Type B pancreatic cell (in vitro differentiated cells): ENCODE measurements around the gene CCL2. TPM values are rescaled to one million over a fixed set of nuclear protein-coding genes. Genes with fewer than 3 reads are reported as not detected.

ENCODE experiments used
- DNase-seq: peaks from one replicate; pipeline ENCODE4 v3.0.0; 2021; ENCODE audit warnings: mixed read lengths; ENCODE audit not compliant: unreplicated experiment; ENCODE audit errors: extremely low spot score
- H3K27ac Mint-ChIP-seq: 2 replicates; pipeline ENCODE4 v1.8.0; 2021; ENCODE audit warnings: mild to moderate bottlenecking, mixed read lengths
- H3K27me3 Mint-ChIP-seq: 2 replicates; pipeline ENCODE4 v1.8.0; 2021; ENCODE audit warnings: mixed read lengths
- H3K36me3 Mint-ChIP-seq: 2 replicates; pipeline ENCODE4 v1.8.0; 2021; ENCODE audit warnings: mixed read lengths
- H3K4me1 Mint-ChIP-seq: one replicate; pipeline ENCODE4 v1.8.0; 2021; ENCODE audit warnings: mixed read lengths; ENCODE audit not compliant: unreplicated experiment
- H3K4me3 Mint-ChIP-seq: 2 replicates; pipeline ENCODE4 v1.8.0; 2021; ENCODE audit warnings: mild to moderate bottlenecking, mixed read lengths
- H3K9me3 Mint-ChIP-seq: 2 replicates; pipeline ENCODE4 v1.8.0; 2021; ENCODE audit warnings: mixed read lengths
- CTCF ChIP-seq: fragments of 200-600 bp; sonication (generic); conservative IDR thresholded peaks from 2 replicates; pipeline ENCODE4 v1.5.0; 2021; ENCODE audit warnings: antibody characterized with exemption, mild to moderate bottlenecking
- total RNA-seq: library from RNA; stranded (reverse); gene quantifications from 2 replicates; pipeline ENCODE4 v1.2.1, GENCODE V29; 2021; ENCODE audit warnings: low replicate concordance

CCL2 gene
- total RNA-seq, 1 donor from 2014 or later = 20.0 TPM

GRCh38 chr17:34246881-34247280, 8.2 kb upstream of the CCL2 start:
- no peak for TF ChIP-seq CTCF
- Mint-ChIP-seq H3K27ac (no peak overlapping the region), H3K4me1 (peaks cover 9% of the 10 kb centered on the region), H3K9me3 (no peaks in the 10 kb centered on the region), H3K4me3 (no peak overlapping the region), H3K36me3 (no peaks in the 10 kb centered on the region), H3K27me3 (peaks cover 9% of the 10 kb centered on the region)
- DNase-seq = no peak

- no peak for DNase-seq
- H3K27me3 Mint-ChIP-seq = peaks cover 9% of the 10 kb centered on the region
- peaks cover 16% of the 10 kb centered on the region for H3K4me1 Mint-ChIP-seq
- no peak overlapping the region for H3K4me3 Mint-ChIP-seq
- TF ChIP-seq CTCF = no peak
- no peaks in the 10 kb centered on the region for H3K9me3 Mint-ChIP-seq
- no peak overlapping the region for H3K27ac Mint-ChIP-seq
- H3K36me3 Mint-ChIP-seq = no peaks in the 10 kb centered on the region
These were observed 6.5 kb upstream of the CCL2 start for GRCh38 chr17:34248511-34249024.

DNA sequence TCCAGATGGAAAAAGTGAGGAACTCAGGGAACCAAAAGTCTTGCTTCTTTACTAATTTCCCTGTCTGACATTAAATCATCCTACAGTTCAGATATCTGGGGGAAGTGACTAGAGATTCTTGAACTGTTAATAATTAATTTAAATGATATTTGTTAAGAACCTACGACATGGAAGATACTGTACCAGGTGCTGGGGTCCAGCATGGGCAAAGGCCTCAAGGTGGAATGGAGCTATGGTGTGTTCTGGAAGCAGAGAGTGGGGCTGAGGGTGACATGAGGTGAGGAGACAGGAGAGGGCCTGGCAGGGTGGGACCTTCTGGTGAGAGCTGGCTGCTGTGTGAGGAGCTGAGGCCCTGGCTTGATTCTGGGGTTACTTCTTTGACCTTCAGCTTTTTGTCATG, 6.0 kb upstream of the CCL2 start:
- Mint-ChIP-seq H3K27ac (no peak overlapping the region), H3K4me3 (no peak overlapping the region), H3K27me3 (peaks cover 9% of the 10 kb centered on the region), H3K4me1 (peaks cover 18% of the 10 kb centered on the region), H3K36me3 (no peaks in the 10 kb centered on the region), H3K9me3 (no peaks in the 10 kb centered on the region)
- DNase-seq = no peak
- TF ChIP-seq CTCF = no peak

DNA sequence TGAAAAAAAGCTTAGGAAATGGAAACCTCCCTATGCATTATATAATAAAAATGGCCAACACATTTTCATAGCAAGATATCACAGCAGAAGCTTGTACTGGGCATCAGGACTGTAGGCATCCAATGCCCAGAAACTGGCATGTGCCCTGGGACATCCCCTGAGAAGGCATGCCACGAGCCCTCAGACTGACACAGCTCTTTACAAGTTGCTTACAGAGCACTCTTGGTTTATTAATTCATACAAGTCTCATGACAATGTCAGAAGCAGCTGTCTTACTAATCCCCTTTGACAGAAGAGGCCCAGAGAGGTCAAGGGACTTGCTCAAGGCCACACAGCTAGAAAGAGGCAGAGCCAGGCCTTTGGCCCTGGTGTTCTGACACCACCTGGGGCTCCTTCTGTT, 5.6 kb upstream of the CCL2 start:
- Mint-ChIP-seq H3K27me3 (peaks cover 9% of the 10 kb centered on the region), H3K27ac (no peak overlapping the region), H3K36me3 (no peaks in the 10 kb centered on the region), H3K9me3 (no peaks in the 10 kb centered on the region), H3K4me1 (peaks cover 23% of the 10 kb centered on the region), H3K4me3 (no peak overlapping the region)
- DNase-seq = no peak
- TF ChIP-seq CTCF = no peak

GRCh38 chr17:34251186-34251585, 3.9 kb upstream of the CCL2 start:
- no peaks in the 10 kb centered on the region for H3K9me3 Mint-ChIP-seq
- no peaks in the 10 kb centered on the region for H3K36me3 Mint-ChIP-seq
- DNase-seq = no peak
- H3K4me3 Mint-ChIP-seq = no peak overlapping the region
- H3K27ac Mint-ChIP-seq = no peak overlapping the region
- TF ChIP-seq CTCF = no peak
- peaks cover 13% of the 10 kb centered on the region for H3K27me3 Mint-ChIP-seq
- peaks cover 30% of the 10 kb centered on the region for H3K4me1 Mint-ChIP-seq

DNA sequence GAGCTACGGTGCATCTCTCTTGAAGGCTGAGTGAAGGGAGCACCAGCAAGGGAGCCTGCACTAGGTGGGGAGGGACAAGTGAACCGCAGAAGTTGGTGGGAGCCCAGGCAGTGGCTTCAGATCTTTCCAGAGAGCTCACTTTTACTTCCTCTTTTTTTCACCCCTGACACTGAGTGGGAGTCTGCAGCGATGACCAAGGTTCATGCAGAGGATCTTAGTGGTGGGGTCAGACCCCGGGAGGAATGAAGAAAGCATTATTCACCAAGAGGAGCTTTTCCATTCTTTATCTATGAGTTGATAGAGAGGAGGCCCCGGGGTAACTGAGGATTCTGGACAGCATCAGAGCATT, 3.0 kb upstream of the CCL2 start:
- no peak for DNase-seq
- Mint-ChIP-seq H3K4me3 (no peak overlapping the region), H3K36me3 (no peaks in the 10 kb centered on the region), H3K27me3 (peaks cover 8% of the 10 kb centered on the region), H3K4me1 (peaks cover 30% of the 10 kb centered on the region), H3K27ac (no peak overlapping the region), H3K9me3 (no peaks in the 10 kb centered on the region)
- TF ChIP-seq CTCF = no peak
